Osteocyte (in vitro differentiated cells): Measurements from ENCODE around the gene ECE2. TPM values are rescaled to one million over a fixed set of nuclear protein-coding genes. Genes with fewer than 3 reads are reported as not detected.
"Not testable (repeated sequence)": the region's sequence is repeated elsewhere in the genome, so short reads cannot be mapped to it uniquely, and the experiment has no call there.

Experiments
- DNase-seq: peaks from one replicate; pipeline ENCODE4 v3.0.0; 2021; ENCODE audit warnings: mixed read lengths; ENCODE audit not compliant: unreplicated experiment; ENCODE audit errors: extremely low spot score
- H3K27ac Mint-ChIP-seq: one replicate; pipeline ENCODE4 v1.8.0; 2021; ENCODE audit warnings: mild to moderate bottlenecking, mixed read lengths; ENCODE audit not compliant: unreplicated experiment
- H3K27me3 Mint-ChIP-seq: one replicate; pipeline ENCODE4 v1.8.0; 2021; ENCODE audit warnings: mixed read lengths; ENCODE audit not compliant: unreplicated experiment
- H3K36me3 Mint-ChIP-seq: one replicate; pipeline ENCODE4 v1.8.0; 2021; ENCODE audit warnings: mixed read lengths; ENCODE audit not compliant: unreplicated experiment
- H3K4me1 Mint-ChIP-seq: one replicate; pipeline ENCODE4 v1.8.0; 2021; ENCODE audit warnings: mixed read lengths; ENCODE audit not compliant: unreplicated experiment
- H3K4me3 Mint-ChIP-seq: one replicate; pipeline ENCODE4 v1.8.0; 2021; ENCODE audit warnings: mild to moderate bottlenecking, moderate library complexity, mixed read lengths; ENCODE audit not compliant: unreplicated experiment
- H3K9me3 Mint-ChIP-seq: one replicate; pipeline ENCODE4 v1.8.0; 2021; ENCODE audit warnings: mixed read lengths; ENCODE audit not compliant: unreplicated experiment
- CTCF ChIP-seq: fragments of 200-600 bp; sonication (generic); IDR thresholded peaks from 2 replicates; pipeline ENCODE4 v1.5.0; 2021; ENCODE audit warnings: antibody characterized with exemption, mild to moderate bottlenecking, moderate library complexity
- total RNA-seq: library from RNA; stranded (reverse); gene quantifications from 2 replicates; pipeline ENCODE4 v1.2.1, GENCODE V29; 2021

The ECE2 gene
- total RNA-seq, 1 donor from 2014 or later: not detected

GRCh38 chr3:184261854-184262763 is 13.7 kb upstream of the ECE2 start:
- H3K27me3 Mint-ChIP-seq: peaks cover 28% of the 10 kb centered on the region
- no peak overlapping the region for H3K27ac Mint-ChIP-seq
- H3K9me3 Mint-ChIP-seq: peaks cover 1% of the 10 kb centered on the region
- peak overlapping the region; percentile 83 for H3K4me3 Mint-ChIP-seq
- H3K4me1 Mint-ChIP-seq: peaks cover 20% of the 10 kb centered on the region
- peaks cover 10% of the 10 kb centered on the region for H3K36me3 Mint-ChIP-seq
- no peak for TF ChIP-seq CTCF
- DNase-seq: no peak

- TF ChIP-seq CTCF: no peak
- H3K4me3 Mint-ChIP-seq: peak overlapping the region; percentile 29
- H3K9me3 Mint-ChIP-seq: peaks cover 5% of the 10 kb centered on the region
- H3K36me3 Mint-ChIP-seq: peaks cover 7% of the 10 kb centered on the region
- DNase-seq: no peak
- H3K4me1 Mint-ChIP-seq: peaks cover 20% of the 10 kb centered on the region
- no peak overlapping the region for H3K27ac Mint-ChIP-seq
- peaks cover 35% of the 10 kb centered on the region for H3K27me3 Mint-ChIP-seq
These were observed 13.1 kb upstream of the ECE2 start for GRCh38 chr3:184262764-184263179.

- DNase-seq, H3K4me1 Mint-ChIP-seq, H3K36me3 Mint-ChIP-seq, H3K27ac Mint-ChIP-seq, H3K4me3 Mint-ChIP-seq, H3K9me3 Mint-ChIP-seq: not testable (repeated sequence)
- peaks cover 39% of the 10 kb centered on the region for H3K27me3 Mint-ChIP-seq
These were observed 8.6 kb upstream of the ECE2 start for GRCh38 chr3:184267249-184267648.

- no peak for TF ChIP-seq CTCF
- no peak overlapping the region for H3K27ac Mint-ChIP-seq
- DNase-seq: no peak
- H3K27me3 Mint-ChIP-seq: peaks cover 29% of the 10 kb centered on the region
- no peaks in the 10 kb centered on the region for H3K4me1 Mint-ChIP-seq
- peaks cover 2% of the 10 kb centered on the region for H3K9me3 Mint-ChIP-seq
- no peaks in the 10 kb centered on the region for H3K36me3 Mint-ChIP-seq
- no peak overlapping the region for H3K4me3 Mint-ChIP-seq
These were observed 3.6 kb upstream of the ECE2 start for GRCh38 chr3:184272269-184272668.

GRCh38 chr3:184275381-184275701 is 481 bp upstream of the ECE2 start:
- no peaks in the 10 kb centered on the region for H3K36me3 Mint-ChIP-seq
- H3K4me3 Mint-ChIP-seq: no peak overlapping the region
- no peak for TF ChIP-seq CTCF
- H3K4me1 Mint-ChIP-seq: no peaks in the 10 kb centered on the region
- no peak for DNase-seq
- H3K9me3 Mint-ChIP-seq: no peaks in the 10 kb centered on the region
- H3K27ac Mint-ChIP-seq: no peak overlapping the region
- H3K27me3 Mint-ChIP-seq: peaks cover 34% of the 10 kb centered on the region
